ENCODE data around the gene PANX1. TPM values are rescaled to one million over a fixed set of nuclear protein-coding genes. Genes with fewer than 3 reads are reported as not detected.

The PANX1 gene
- total RNA-seq, 1 experiment from 2014 or later: 62.9 TPM

DNA sequence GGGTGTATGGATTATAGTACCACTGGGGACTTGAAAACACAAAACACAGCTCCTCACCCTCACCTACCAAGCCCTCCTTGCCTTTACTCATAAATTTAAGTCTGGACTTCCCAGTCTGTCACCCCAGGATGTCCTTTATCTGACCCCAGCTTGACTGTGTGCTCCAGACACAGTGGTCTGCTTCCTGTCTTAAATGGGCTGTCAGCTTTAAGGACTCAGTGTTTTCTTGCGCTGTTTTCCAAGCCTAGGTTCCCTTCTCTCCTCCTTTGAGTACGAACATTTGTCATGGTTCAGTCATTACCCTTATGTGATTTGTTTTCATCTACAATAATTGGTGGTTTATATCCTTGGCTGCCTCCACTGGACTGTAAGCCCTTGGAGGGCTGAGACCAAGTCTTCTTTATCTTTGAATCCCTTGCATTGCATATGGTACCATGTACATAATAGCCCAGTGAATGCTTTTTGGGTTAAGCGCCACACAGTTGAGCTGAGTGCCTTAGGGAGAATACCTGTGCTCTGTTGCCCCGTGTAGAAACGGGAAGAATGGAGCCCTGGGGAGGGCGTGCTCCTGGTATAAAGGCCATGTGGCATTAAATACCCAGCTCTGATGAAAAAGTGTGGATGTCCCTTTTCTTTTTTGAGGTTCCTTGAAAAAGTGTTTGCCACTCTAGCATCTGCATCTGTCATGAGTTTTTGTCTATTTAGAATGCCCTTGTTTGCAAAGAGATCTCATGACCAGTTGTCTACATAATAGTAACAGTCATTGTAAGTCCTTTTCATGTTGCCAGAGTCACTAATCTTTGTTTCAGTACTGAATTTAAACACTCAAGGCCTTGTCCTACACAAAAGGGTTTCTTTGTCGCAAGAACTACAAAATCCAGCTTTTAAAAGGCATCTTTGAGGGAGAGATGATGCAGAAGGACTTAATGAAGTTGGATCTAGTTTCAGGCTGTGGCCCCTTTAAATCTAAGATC, 14.0 kb downstream of the PANX1 start:
- ATAC-seq: no peak
- peaks cover 40% of the 10 kb centered on the region for H3K4me1 ChIP-seq (ENCODE audit: insufficient read depth, low read length)

GRCh38 chr11:94144216-94144615, 15.6 kb downstream of the PANX1 start:
- no peak overlapping the region for H3K27ac ChIP-seq (ENCODE audit: low read length)
- H3F3A ChIP-seq (ENCODE audit: low read length, unreplicated experiment): no peaks in the 10 kb centered on the region
- CTCF ChIA-PET: no interaction called here
- no peaks in the 10 kb centered on the region for H3K9me2 ChIP-seq (replicated peaks; ENCODE audit: low read length)
- BruUV-seq (replicated peaks): no TSS peak
- POLR2A ChIA-PET (ENCODE audit: unreplicated experiment): no interaction called here
- no peaks in the 10 kb centered on the region for H3K36me3 ChIP-seq (ENCODE audit: low read depth, low read length)
- no peaks in the 10 kb centered on the region for H3K9me3 ChIP-seq (ENCODE audit: low read length)
- no peak for TF ChIP-seq EZH2 (IDR thresholded peaks at IDR 0.05; ENCODE audit: low read length, unreplicated experiment)
- no peak for TF ChIP-seq CTCF (conservative IDR thresholded peaks at IDR 0.05; ENCODE audit: low read depth, low read length)
- no peak for TF ChIP-seq EZH2phosphoT487 (IDR thresholded peaks at IDR 0.05; ENCODE audit: borderline replicate concordance, low read length)
- no peak overlapping the region for H3K9ac ChIP-seq (ENCODE audit: low read length)
- no peak overlapping the region for H3K4me3 ChIP-seq (ENCODE audit: low read length)
- no peak for ATAC-seq
- no peak overlapping the region for H3K4me2 ChIP-seq (ENCODE audit: low read length)
- intact Hi-C loops (cut with micrococcal nuclease): no loop called here
- peaks cover 59% of the 10 kb centered on the region for H4K20me1 ChIP-seq (ENCODE audit: low read length)
- H3K27me3 ChIP-seq (ENCODE audit: low read length): no peaks in the 10 kb centered on the region
- H3K4me1 ChIP-seq (ENCODE audit: insufficient read depth, low read length): peaks cover 54% of the 10 kb centered on the region
- H3K79me2 ChIP-seq (ENCODE audit: low read length): peaks cover 96% of the 10 kb centered on the region
- H2AFZ ChIP-seq (ENCODE audit: low read length): no peak overlapping the region
- peak; percentile 46 for DNase-seq

More for the DNA sequence above, 14.0 kb downstream of the PANX1 start:
- Histone ChIP-seq H3K4me2 (ENCODE audit: low read length) (peak overlapping the region; percentile 74), H3K79me2 (ENCODE audit: low read length) (peaks cover 95% of the 10 kb centered on the region), H3K9me2 (replicated peaks; ENCODE audit: low read length) (no peaks in the 10 kb centered on the region), H4K20me1 (ENCODE audit: low read length) (peaks cover 44% of the 10 kb centered on the region), H3K4me3 (ENCODE audit: low read length) (no peak overlapping the region), H3K9ac (ENCODE audit: low read length) (no peak overlapping the region; the same call in 1 of the 2 replicates), H3F3A (ENCODE audit: low read length, unreplicated experiment) (no peaks in the 10 kb centered on the region), H2AFZ (ENCODE audit: low read length) (no peak overlapping the region), H3K27ac (ENCODE audit: low read length) (peak overlapping the region; percentile 79), H3K27me3 (ENCODE audit: low read length) (no peaks in the 10 kb centered on the region), H3K9me3 (ENCODE audit: low read length) (no peaks in the 10 kb centered on the region), H3K36me3 (ENCODE audit: low read depth, low read length) (no peaks in the 10 kb centered on the region)
- no TSS peak for BruUV-seq (replicated peaks)
- intact Hi-C loops (cut with micrococcal nuclease): no loop called here
- no peak for TF ChIP-seq EZH2 (IDR thresholded peaks at IDR 0.05; ENCODE audit: low read length, unreplicated experiment)
- no peak for TF ChIP-seq EZH2phosphoT487 (IDR thresholded peaks at IDR 0.05; ENCODE audit: borderline replicate concordance, low read length)
- TF ChIP-seq CTCF (conservative IDR thresholded peaks at IDR 0.05; ENCODE audit: low read depth, low read length): no peak
- CTCF ChIA-PET: interaction anchor here (0.6 kb wide), 1 partner anchor 826 kb away, joined by 3 read pairs; no protein-coding TSS in a partner anchor
- no peak for DNase-seq
- POLR2A ChIA-PET (ENCODE audit: unreplicated experiment): interaction anchor here (0.6 kb wide), 1 partner anchor 356 kb away, joined by 3 read pairs; no protein-coding TSS in a partner anchor

DNA sequence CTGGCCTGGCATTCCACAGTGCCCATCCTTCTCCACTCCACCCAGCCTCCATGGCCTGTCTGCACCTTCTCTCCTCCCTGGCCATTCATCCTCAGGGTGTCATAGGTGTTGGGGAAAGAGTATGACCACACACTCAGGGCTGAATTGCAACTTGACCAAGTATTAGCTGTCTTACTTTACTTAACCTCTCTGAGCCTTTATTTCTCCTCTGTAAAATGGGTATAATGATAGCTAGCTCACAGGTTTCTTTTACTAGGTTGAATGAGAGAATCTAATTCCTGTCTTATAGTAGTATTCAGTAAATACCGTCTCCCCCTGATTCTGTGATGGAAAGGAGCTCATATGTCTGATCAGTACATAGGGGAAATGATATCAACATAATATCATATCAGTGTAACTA, 16.0 kb downstream of the PANX1 start:
- BruUV-seq (replicated peaks): no TSS peak
- Histone ChIP-seq H3K4me1 (ENCODE audit: insufficient read depth, low read length) (peaks cover 57% of the 10 kb centered on the region), H3K9ac (ENCODE audit: low read length) (no peak overlapping the region), H3K9me2 (replicated peaks; ENCODE audit: low read length) (no peaks in the 10 kb centered on the region), H3K4me2 (ENCODE audit: low read length) (no peak overlapping the region), H3K36me3 (ENCODE audit: low read depth, low read length) (no peaks in the 10 kb centered on the region), H3K27me3 (ENCODE audit: low read length) (no peaks in the 10 kb centered on the region), H3K27ac (ENCODE audit: low read length) (no peak overlapping the region), H2AFZ (ENCODE audit: low read length) (no peak overlapping the region), H4K20me1 (ENCODE audit: low read length) (peaks cover 60% of the 10 kb centered on the region), H3K4me3 (ENCODE audit: low read length) (no peak overlapping the region), H3K79me2 (ENCODE audit: low read length) (peaks cover 96% of the 10 kb centered on the region), H3F3A (ENCODE audit: low read length, unreplicated experiment) (no peaks in the 10 kb centered on the region), H3K9me3 (ENCODE audit: low read length) (no peaks in the 10 kb centered on the region)
- ATAC-seq (no peak), DNase-seq (no peak)
- no peak for TF ChIP-seq EZH2 (IDR thresholded peaks at IDR 0.05; ENCODE audit: low read length, unreplicated experiment)
- no peak for TF ChIP-seq EZH2phosphoT487 (IDR thresholded peaks at IDR 0.05; ENCODE audit: borderline replicate concordance, low read length)
- TF ChIP-seq CTCF (conservative IDR thresholded peaks at IDR 0.05; ENCODE audit: low read depth, low read length): no peak
- CTCF ChIA-PET: no interaction called here
- intact Hi-C loops (cut with micrococcal nuclease): no loop called here
- POLR2A ChIA-PET (ENCODE audit: unreplicated experiment): no interaction called here
